H1 (cell line): ENCODE measurements around the gene PCGF6.

ENCODE experiments used
- ATF2 ChIP-seq: IDR thresholded peaks from 2 replicates; pipeline ENCODE4 v1.6.1; 2012; ENCODE audit warnings: low read length, inconsistent platforms
- CEBPB ChIP-seq: IDR thresholded peaks from 2 replicates; pipeline ENCODE4 v1.6.1; 2012; ENCODE audit warnings: low read depth, low read length
- CTCF ChIP-seq, 3 experiments: IDR thresholded peaks; 1 replicate in 2 of 3; 2 replicates in 1 of 3; pipeline versions ENCODE4 v1.5.1 to v1.6.1; 2011; ENCODE audit warnings: low read length in 3 of 3, mild to moderate bottlenecking in 3 of 3, inconsistent platforms in 2 of 3, low read depth in 1 of 3, moderate library complexity in 1 of 3; ENCODE audit not compliant: insufficient read depth in 1 of 3; ENCODE audit errors: control extremely low read depth in 1 of 3
- EGR1 ChIP-seq: IDR thresholded peaks from 2 replicates; pipeline ENCODE4 v1.6.1; 2011; ENCODE audit warnings: low read depth, low read length, borderline replicate concordance
- EP300 ChIP-seq, 2 experiments: IDR thresholded peaks; 1 replicate in 1 of 2; 2 replicates in 1 of 2; pipeline ENCODE4 v1.6.1; 2011 to 2012; ENCODE audit warnings: low read depth in 2 of 2, low read length in 2 of 2, mild to moderate bottlenecking in 2 of 2, borderline replicate concordance in 1 of 2, inconsistent platforms in 1 of 2, moderate library complexity in 1 of 2
- EZH2 ChIP-seq: fragments of 200-600 bp; sonication (generic); IDR thresholded peaks from 2 replicates; pipeline ENCODE4 v1.7.1; 2012; ENCODE audit warnings: low read depth, mild to moderate bottlenecking, moderate library complexity, low read length, inconsistent platforms; ENCODE audit not compliant: severe bottlenecking
- MAX ChIP-seq: IDR thresholded peaks from 2 replicates; pipeline ENCODE4 v1.6.1; 2012; ENCODE audit warnings: inconsistent platforms
- POLR2A ChIP-seq, 2 experiments: IDR thresholded peaks; 1 replicate in 1 of 2; 2 replicates in 1 of 2; pipeline ENCODE4 v1.6.1; 2011; ENCODE audit warnings: low read depth in 2 of 2, low read length in 2 of 2, mild to moderate bottlenecking in 2 of 2; ENCODE audit errors: control extremely low read depth in 1 of 2
- POLR2AphosphoS5 ChIP-seq: IDR thresholded peaks from 2 replicates; pipeline ENCODE4 v1.6.1; 2011; ENCODE audit warnings: low read depth, low read length
- RAD21 ChIP-seq, 2 experiments: IDR thresholded peaks in 1 of 2; conservative IDR thresholded peaks in 1 of 2; 2 replicates each; pipeline ENCODE4 v1.6.1; 2011; ENCODE audit warnings: low read depth in 2 of 2, low read length in 2 of 2, improper control_type of control experiment in 1 of 2, inconsistent platforms in 1 of 2, mild to moderate bottlenecking in 1 of 2, moderate library complexity in 1 of 2
- TAF1 ChIP-seq: IDR thresholded peaks from 2 replicates; pipeline ENCODE4 v1.6.1; 2011; ENCODE audit warnings: mild to moderate bottlenecking, low read depth, low read length
- TBP ChIP-seq: IDR thresholded peaks from 2 replicates; pipeline ENCODE4 v1.6.1; 2011; ENCODE audit warnings: low read depth, low read length, improper control_type of control experiment
- USF2 ChIP-seq: IDR thresholded peaks from 2 replicates; pipeline ENCODE4 v1.6.1; 2011; ENCODE audit warnings: low read length, improper control_type of control experiment
- YY1 ChIP-seq: IDR thresholded peaks from 2 replicates; pipeline ENCODE4 v1.6.1; 2011; ENCODE audit warnings: low read depth, mild to moderate bottlenecking, low read length

GRCh38 chr10:103310197-103310596, 40.7 kb downstream of the PCGF6 start:
- TF ChIP-seq CEBPB (no peak), USF2 (no peak), RAD21 (IDR thresholded peaks at IDR 0.05 in 1 of 2, conservative IDR thresholded peaks at IDR 0.05 in 1 of 2; ENCODE audit: low read depth in 2 of 2, low read length in 2 of 2) (no peak), ATF2 (no peak), CTCF (IDR thresholded peaks at IDR 0.05; ENCODE audit: control extremely low read depth in 1 of 3, insufficient read depth in 1 of 3, low read depth in 1 of 3, low read length in 3 of 3) (no peak), POLR2A (IDR thresholded peaks at IDR 0.05; ENCODE audit: control extremely low read depth in 1 of 2, low read depth in 2 of 2, low read length in 2 of 2) (no peak), EZH2 (no peak), MAX (no peak), TBP (no peak), EGR1 (no peak), POLR2AphosphoS5 (no peak), TAF1 (no peak), EP300 (IDR thresholded peaks at IDR 0.05; ENCODE audit: borderline replicate concordance in 1 of 2, low read depth in 2 of 2, low read length in 2 of 2) (no peak), YY1 (no peak)
